ENCODE data around the gene APEH.

The APEH gene

DNA sequence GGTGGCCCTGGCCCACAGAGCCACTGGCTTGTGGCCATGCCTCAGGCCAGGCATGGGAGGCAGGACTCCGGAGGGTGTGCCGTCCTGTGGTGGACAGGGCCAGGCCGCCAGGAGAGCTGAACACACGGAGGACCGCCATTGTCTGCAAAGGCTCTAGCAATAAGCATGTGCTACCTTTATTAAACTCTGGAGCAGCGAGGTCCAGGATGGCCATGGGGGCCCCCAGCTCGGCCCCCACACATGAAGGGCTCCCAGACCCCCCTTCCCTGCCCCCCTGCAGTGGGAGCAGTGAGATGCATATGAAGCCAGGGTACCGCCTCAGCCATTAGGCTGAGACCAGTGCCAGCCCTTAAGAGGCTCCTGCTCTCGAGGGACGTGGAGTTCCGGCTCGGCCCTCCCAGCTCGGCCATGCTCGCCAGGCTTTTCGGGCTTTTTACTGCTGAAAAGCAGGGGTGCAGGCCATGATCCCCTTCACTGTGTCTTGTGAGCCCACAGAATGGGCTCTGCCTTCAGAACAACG is 42.6 kb downstream of the APEH start:
- Histone ChIP-seq H3K4me2 (no peak overlapping the region), H2AFZ (ENCODE audit: low read depth) (no peak overlapping the region), H3K79me2 (ENCODE audit: insufficient read depth, low read depth) (no peaks in the 10 kb centered on the region), H3K4me3 (IDR thresholded peaks at IDR 0.05; ENCODE audit: insufficient read depth, low read depth, low read length) (no peak overlapping the region), H3K9ac (no peak overlapping the region), H3K4me1 (ENCODE audit: low read depth, poor library complexity, severe bottlenecking) (no peaks in the 10 kb centered on the region), H3K36me3 (ENCODE audit: insufficient read depth) (no peaks in the 10 kb centered on the region), H4K20me1 (ENCODE audit: insufficient read depth) (no peaks in the 10 kb centered on the region), H3K27ac (no peak overlapping the region), H3K27me3 (ENCODE audit: insufficient read depth, low read depth) (no peaks in the 10 kb centered on the region)
- TF ChIP-seq CTCF (conservative IDR thresholded peaks at IDR 0.05; ENCODE audit: low read depth, low read length) = no peak

GRCh38 chr3:49717211-49717958 is 43.2 kb downstream of the APEH start:
- Histone ChIP-seq H3K36me3 (ENCODE audit: insufficient read depth) (no peaks in the 10 kb centered on the region), H3K27ac (no peak overlapping the region), H3K79me2 (ENCODE audit: insufficient read depth, low read depth) (no peaks in the 10 kb centered on the region), H3K4me1 (ENCODE audit: low read depth, poor library complexity, severe bottlenecking) (no peaks in the 10 kb centered on the region), H4K20me1 (ENCODE audit: insufficient read depth) (no peaks in the 10 kb centered on the region), H3K4me3 (IDR thresholded peaks at IDR 0.05; ENCODE audit: insufficient read depth, low read depth, low read length) (no peak overlapping the region), H3K9ac (no peak overlapping the region), H2AFZ (ENCODE audit: low read depth) (no peak overlapping the region), H3K4me2 (no peak overlapping the region), H3K27me3 (ENCODE audit: insufficient read depth, low read depth) (no peaks in the 10 kb centered on the region)
- no peak for TF ChIP-seq CTCF (conservative IDR thresholded peaks at IDR 0.05; ENCODE audit: low read depth, low read length)

DNA sequence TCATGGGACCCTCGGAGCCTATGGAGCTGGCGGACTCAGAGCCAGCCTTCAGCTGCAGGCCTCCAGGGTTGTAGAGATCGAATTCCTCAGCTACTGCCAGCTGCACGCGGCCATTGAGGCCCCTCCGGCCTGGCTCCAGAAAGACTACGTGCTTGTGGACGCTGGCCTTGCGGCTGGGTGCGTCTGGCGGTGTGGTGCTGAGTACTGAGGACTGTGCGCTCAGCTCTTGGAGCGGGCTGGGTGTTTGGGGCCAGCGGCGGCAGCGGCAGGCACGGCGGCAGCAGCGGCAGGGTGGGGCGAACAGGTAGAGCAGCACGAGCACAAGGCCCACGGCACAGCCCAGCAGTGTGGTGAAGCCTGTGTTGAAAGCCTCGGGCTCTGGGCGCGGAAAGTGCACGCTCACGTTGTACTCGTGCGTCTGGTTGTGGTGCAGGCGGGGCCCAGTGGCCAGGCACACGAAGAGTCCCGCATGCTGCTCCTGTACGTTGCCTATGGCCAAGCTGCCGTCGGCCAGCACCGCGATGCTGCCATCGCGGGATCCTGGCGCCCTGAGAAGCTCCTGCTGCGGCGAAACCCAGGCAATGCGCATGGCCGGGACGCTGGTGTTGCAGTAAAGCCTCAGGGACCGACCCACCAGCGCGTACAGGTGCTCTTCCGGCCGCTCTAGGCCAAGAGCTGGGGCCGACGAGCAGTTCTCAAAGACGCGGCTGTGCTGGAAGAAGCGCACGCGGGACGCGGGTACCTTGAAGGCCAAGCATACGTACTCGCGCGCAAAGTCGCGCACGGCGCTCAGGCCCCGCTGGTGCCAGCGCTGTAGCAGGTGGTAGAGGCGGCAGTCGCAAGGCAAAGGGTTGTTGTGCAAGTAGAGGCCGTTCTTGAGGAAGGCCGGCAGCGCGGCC is 44.1 kb downstream of the APEH start:
- Histone ChIP-seq H3K4me1 (ENCODE audit: low read depth, poor library complexity, severe bottlenecking) (peaks cover 4% of the 10 kb centered on the region), H3K4me3 (IDR thresholded peaks at IDR 0.05; ENCODE audit: insufficient read depth, low read depth, low read length) (no peak overlapping the region), H2AFZ (ENCODE audit: low read depth) (no peak overlapping the region), H3K27me3 (ENCODE audit: insufficient read depth, low read depth) (no peaks in the 10 kb centered on the region), H3K27ac (no peak overlapping the region), H4K20me1 (ENCODE audit: insufficient read depth) (no peaks in the 10 kb centered on the region), H3K79me2 (ENCODE audit: insufficient read depth, low read depth) (peaks cover 6% of the 10 kb centered on the region; the same call in 1 of the 2 replicates), H3K9ac (no peak overlapping the region), H3K4me2 (no peak overlapping the region), H3K36me3 (ENCODE audit: insufficient read depth) (no peaks in the 10 kb centered on the region)
- no peak for TF ChIP-seq CTCF (conservative IDR thresholded peaks at IDR 0.05; ENCODE audit: low read depth, low read length)

- Histone ChIP-seq H3K4me3 (IDR thresholded peaks at IDR 0.05; ENCODE audit: insufficient read depth, low read depth, low read length) (no peak overlapping the region), H2AFZ (ENCODE audit: low read depth) (no peak overlapping the region), H3K9ac (no peak overlapping the region), H3K79me2 (ENCODE audit: insufficient read depth, low read depth) (peaks cover 9% of the 10 kb centered on the region; the same call in 1 of the 2 replicates), H3K36me3 (ENCODE audit: insufficient read depth) (no peaks in the 10 kb centered on the region), H4K20me1 (ENCODE audit: insufficient read depth) (no peaks in the 10 kb centered on the region), H3K27me3 (ENCODE audit: insufficient read depth, low read depth) (no peaks in the 10 kb centered on the region), H3K27ac (no peak overlapping the region), H3K4me2 (no peak overlapping the region), H3K4me1 (ENCODE audit: low read depth, poor library complexity, severe bottlenecking) (peaks cover 4% of the 10 kb centered on the region)
- TF ChIP-seq CTCF (conservative IDR thresholded peaks at IDR 0.05; ENCODE audit: low read depth, low read length) = no peak
Observed at GRCh38 chr3:49718858-49719213, 44.7 kb downstream of the APEH start.

Data from KMS-11 (cell line).